ENCODE data around the gene MAD2L2.

DNA sequence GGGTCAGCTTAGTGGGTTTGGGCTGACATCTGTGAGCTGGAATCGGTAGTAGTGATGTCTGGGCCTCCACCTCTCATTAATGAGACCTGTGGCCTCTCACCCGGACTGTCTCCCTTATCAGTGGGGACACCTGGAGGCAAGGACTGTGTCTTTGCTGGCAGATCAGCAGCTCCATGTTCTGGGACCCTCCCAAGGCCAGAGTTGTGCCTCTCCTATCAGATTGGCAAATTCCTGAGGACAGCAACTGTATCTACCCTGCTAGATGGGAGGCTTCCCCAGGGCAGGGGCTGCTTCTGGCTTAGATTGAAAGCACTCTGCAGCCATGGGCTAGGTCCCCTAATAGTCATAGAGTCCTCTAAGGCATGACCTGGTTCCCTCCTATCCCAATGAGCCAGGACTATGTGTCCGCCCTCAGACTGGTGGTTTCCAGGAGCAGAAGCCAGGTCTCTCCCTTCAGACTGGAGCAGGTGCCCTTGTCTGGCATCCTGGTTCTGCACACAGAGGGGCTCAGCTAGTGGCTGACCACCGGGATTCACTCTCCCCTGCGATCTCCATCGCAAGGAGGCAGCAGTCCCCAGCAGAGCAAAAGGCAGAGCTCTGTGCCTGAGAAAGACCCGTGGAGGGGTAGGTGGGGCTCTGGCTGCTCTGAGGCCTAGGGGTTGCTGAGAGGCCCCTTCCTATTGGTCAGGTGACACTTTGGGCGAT is 16.4 kb upstream of the MAD2L2 start:
- TF ChIP-seq, protein P1, sequence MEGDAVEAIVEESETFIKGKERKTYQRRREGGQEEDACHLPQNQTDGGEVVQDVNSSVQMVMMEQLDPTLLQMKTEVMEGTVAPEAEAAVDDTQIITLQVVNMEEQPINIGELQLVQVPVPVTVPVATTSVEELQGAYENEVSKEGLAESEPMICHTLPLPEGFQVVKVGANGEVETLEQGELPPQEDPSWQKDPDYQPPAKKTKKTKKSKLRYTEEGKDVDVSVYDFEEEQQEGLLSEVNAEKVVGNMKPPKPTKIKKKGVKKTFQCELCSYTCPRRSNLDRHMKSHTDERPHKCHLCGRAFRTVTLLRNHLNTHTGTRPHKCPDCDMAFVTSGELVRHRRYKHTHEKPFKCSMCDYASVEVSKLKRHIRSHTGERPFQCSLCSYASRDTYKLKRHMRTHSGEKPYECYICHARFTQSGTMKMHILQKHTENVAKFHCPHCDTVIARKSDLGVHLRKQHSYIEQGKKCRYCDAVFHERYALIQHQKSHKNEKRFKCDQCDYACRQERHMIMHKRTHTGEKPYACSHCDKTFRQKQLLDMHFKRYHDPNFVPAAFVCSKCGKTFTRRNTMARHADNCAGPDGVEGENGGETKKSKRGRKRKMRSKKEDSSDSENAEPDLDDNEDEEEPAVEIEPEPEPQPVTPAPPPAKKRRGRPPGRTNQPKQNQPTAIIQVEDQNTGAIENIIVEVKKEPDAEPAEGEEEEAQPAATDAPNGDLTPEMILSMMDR (IDR thresholded peaks at IDR 0.05; ENCODE audit: insufficient read depth, low read depth, low read length), result no peak
- TF ChIP-seq EZH2 (IDR thresholded peaks at IDR 0.05; ENCODE audit: insufficient read depth, low read length), result no peak
